HG03103 (cell line): ENCODE measurements around the gene RAB11B.
A peak's percentile ranks its signal among the peaks of the same experiment; 100 is the strongest.
"Not testable (repeated sequence)": the region's sequence is repeated elsewhere in the genome, so short reads cannot be mapped to it uniquely, and the experiment has no call there.

Experiments used
- ATAC-seq: cut with Tn5 transposase; IDR thresholded peaks from one replicate; pipeline ENCODE4 v1.9.1; 2021; ENCODE audit warnings: low read depth; ENCODE audit not compliant: unreplicated experiment

Gene RAB11B

GRCh38 chr19:8389891-8390616 is at the start of gene RAB11B:
Gene RAB11B (plus strand): TSS chr19:8390360. CDS start chr19:8390417, 57 bp downstream.
- peak; percentile 86 for ATAC-seq

- not testable (repeated sequence) for ATAC-seq
Measured at GRCh38 chr19:8341504-8341903, 48.7 kb upstream of the RAB11B start.

GRCh38 chr19:8342316-8342683 is 47.9 kb upstream of the RAB11B start:
- ATAC-seq, result no peak

- peak; percentile 79 for ATAC-seq
Measured at GRCh38 chr19:8342684-8343482, 47.3 kb upstream of the RAB11B start, which contains the start of gene KANK3. Gene KANK3 (minus strand): TSS chr19:8343262. CDS start chr19:8337828, 5,434 bp downstream.

GRCh38 chr19:8343483-8343844 is 46.7 kb upstream of the RAB11B start:
- no peak for ATAC-seq

- not testable (repeated sequence) for ATAC-seq
Measured at GRCh38 chr19:8349629-8350372, 40.4 kb upstream of the RAB11B start.

GRCh38 chr19:8352134-8352827 is 37.9 kb upstream of the RAB11B start:
- no peak for ATAC-seq

GRCh38 chr19:8352845-8353244 is 37.3 kb upstream of the RAB11B start:
- ATAC-seq, result not testable (repeated sequence)

- ATAC-seq, result no peak
Measured at GRCh38 chr19:8355631-8356402, 34.3 kb upstream of the RAB11B start.

- ATAC-seq, result no peak
Measured at GRCh38 chr19:8357007-8357521, 33.1 kb upstream of the RAB11B start.

GRCh38 chr19:8358948-8359347 is 31.2 kb upstream of the RAB11B start:
- no peak for ATAC-seq

- no peak for ATAC-seq
Measured at GRCh38 chr19:8360196-8360595, 30.0 kb upstream of the RAB11B start.

GRCh38 chr19:8361921-8362793 is 28.0 kb upstream of the RAB11B start:
- ATAC-seq, result no peak

GRCh38 chr19:8363803-8364771 is 26.1 kb upstream of the RAB11B start, which contains the start of gene ANGPTL4:
Gene ANGPTL4 (plus strand): TSS chr19:8364155. CDS start chr19:8364322, 167 bp downstream.
- no peak for ATAC-seq

GRCh38 chr19:8366121-8366581 is 24.0 kb upstream of the RAB11B start:
- no peak for ATAC-seq

- no peak for ATAC-seq
Measured at GRCh38 chr19:8366961-8367326, 23.2 kb upstream of the RAB11B start.

GRCh38 chr19:8367327-8368001 is 22.7 kb upstream of the RAB11B start:
- no peak for ATAC-seq
